A549 (cell line): Measurements from ENCODE around the gene SMTN. TPM values are rescaled to one million over a fixed set of nuclear protein-coding genes. Genes with fewer than 3 reads are reported as not detected.
A peak's percentile ranks its signal among the peaks of the same experiment; 100 is the strongest.

Source experiments
- ATAC-seq, 2 experiments: fragments of 200-7000 bp in 1 of 2; fragments of >200 bp in 1 of 2; cut with Nextera tagmentation in 1 of 2; cut with Tn5 transposase in 1 of 2; 3 replicates each; pipeline versions ENCODE4 v1.8.0 to v1.9.1; 2018 to 2020; ENCODE audit warnings: mild to moderate bottlenecking in 1 of 2, moderate library complexity in 1 of 2
- CTCF ChIA-PET: fragments of 300-600 bp; sonication (Branson Sonifier 250); formaldehyde crosslinking; extraction: SDS; loops from one replicate; lab custom pipeline; 2021; ENCODE audit warnings: antibody characterized with exemption, inconsistent platforms; lab: Yijun Ruan, JAX
- POLR2A ChIA-PET: fragments of 350-600 bp; formaldehyde crosslinking; extraction: SDS; loops from one replicate; lab custom pipeline; 2021; ENCODE audit warnings: antibody characterized with exemption, inconsistent platforms; lab: Yijun Ruan, JAX
- DNase-seq, 2 experiments: peaks; one replicate each; pipeline versions ENCODE4 v3.0.0 to v3.0.0-alpha.2; 2011 to 2016; ENCODE audit warnings: low read depth in 1 of 2, low spot score in 1 of 2
- FAIRE-seq: peaks from 2 replicates; lab custom pipeline; 2011; peaks lifted over from hg19 to GRCh38; lab: Jason Lieb, UNC
- H3K27ac ChIP-seq, 2 experiments: fragments of >200 bp; sonication (Bioruptor Twin); formaldehyde crosslinking; 3 replicates each; pipeline ENCODE4 v1.5.1; 2016 to 2017
- H3K4me1 ChIP-seq: fragments of >200 bp; sonication (Bioruptor Twin); formaldehyde crosslinking; 3 replicates; pipeline ENCODE4 v1.6.1; 2016
- H3K4me2 ChIP-seq: fragments of >200 bp; sonication (Bioruptor Twin); formaldehyde crosslinking; 3 replicates; pipeline ENCODE4 v1.6.1; 2016
- H3K4me3 ChIP-seq: fragments of >200 bp; sonication (Bioruptor Twin); formaldehyde crosslinking; 3 replicates; pipeline ENCODE4 v1.5.1; 2016
- H3K9me3 ChIP-seq: fragments of >200 bp; sonication (Bioruptor Twin); formaldehyde crosslinking; 3 replicates; pipeline ENCODE4 v1.6.1; 2016
- CBX2 ChIP-seq: fragments of 200-600 bp; sonication (generic); IDR thresholded peaks from 2 replicates; pipeline ENCODE4 v1.6.1; 2016; ENCODE audit warnings: low read depth, mild to moderate bottlenecking, borderline replicate concordance
- CBX8 ChIP-seq: fragments of 200-600 bp; sonication (generic); IDR thresholded peaks from 2 replicates; pipeline ENCODE4 v1.6.1; 2016
- CEBPB ChIP-seq, 2 experiments: fragments of >200 bp in 1 of 2; sonication (Bioruptor Twin) in 1 of 2; formaldehyde crosslinking in 1 of 2; IDR thresholded peaks; 2 replicates each; pipeline ENCODE4 v1.6.1; 2012 to 2016
- CHD4 ChIP-seq: fragments of 200-600 bp; sonication (generic); IDR thresholded peaks from 2 replicates; pipeline ENCODE4 v1.6.1; 2016; ENCODE audit warnings: antibody characterized with exemption, mild to moderate bottlenecking, borderline replicate concordance
- EHMT2 ChIP-seq: fragments of 200-600 bp; sonication (generic); IDR thresholded peaks from 2 replicates; pipeline ENCODE4 v1.6.1; 2016; ENCODE audit warnings: antibody characterized with exemption, low read depth, mild to moderate bottlenecking, moderate library complexity
- FOSB ChIP-seq: fragments of 250-450 bp; sonication (Bioruptor Pico); IDR thresholded peaks from 2 replicates; pipeline ENCODE4 v1.5.0; 2020; ENCODE audit warnings: mild to moderate bottlenecking, moderate library complexity
- GATA3 ChIP-seq: IDR thresholded peaks from 2 replicates; pipeline ENCODE4 v1.6.1; 2012; ENCODE audit warnings: borderline replicate concordance
- HEYL ChIP-seq: fragments of 250-450 bp; sonication (Bioruptor Pico); IDR thresholded peaks from 2 replicates; pipeline ENCODE4 v1.8.0; 2021; ENCODE audit warnings: mild to moderate bottlenecking, moderate library complexity
- JUN ChIP-seq, 2 experiments: fragments of >200 bp; sonication (Bioruptor Twin); formaldehyde crosslinking; IDR thresholded peaks; 2 replicates in 1 of 2; 3 replicates in 1 of 2; pipeline ENCODE4 v1.6.1; 2016 to 2017
- KDM5A ChIP-seq: fragments of 200-600 bp; sonication (generic); IDR thresholded peaks from 2 replicates; pipeline ENCODE4 v1.6.1; 2016; ENCODE audit warnings: antibody characterized with exemption, mild to moderate bottlenecking
- MAX ChIP-seq: IDR thresholded peaks from 2 replicates; pipeline ENCODE4 v1.6.1; 2012
- MAZ ChIP-seq: fragments of 150-350 bp; IDR thresholded peaks from 2 replicates; pipeline ENCODE4 v1.6.1; 2014; ENCODE audit warnings: antibody characterized with exemption, low read depth, low read length, borderline replicate concordance
- NFE2L2 ChIP-seq: fragments of 150-350 bp; conservative IDR thresholded peaks from 2 replicates; pipeline ENCODE4 v1.6.1; 2014; ENCODE audit warnings: low read length
- NPAS2 ChIP-seq: fragments of 250-450 bp; sonication (Bioruptor Pico); IDR thresholded peaks from 2 replicates; pipeline ENCODE4 v1.8.0; 2022; ENCODE audit warnings: mild to moderate bottlenecking, moderate library complexity, borderline replicate concordance
- POLR2AphosphoS2 ChIP-seq: conservative IDR thresholded peaks from 2 replicates; pipeline ENCODE4 v1.6.1; 2012; ENCODE audit warnings: low read length, improper control_type of control experiment, inconsistent platforms
- RAD21 ChIP-seq, 2 experiments: fragments of >200 bp in 1 of 2; sonication (Bioruptor Twin) in 1 of 2; formaldehyde crosslinking in 1 of 2; IDR thresholded peaks in 1 of 2; conservative IDR thresholded peaks in 1 of 2; 2 replicates in 1 of 2; 3 replicates in 1 of 2; pipeline ENCODE4 v1.6.1; 2012 to 2018; ENCODE audit warnings: inconsistent platforms in 1 of 2
- RCOR1 ChIP-seq: fragments of 150-350 bp; IDR thresholded peaks from 2 replicates; pipeline ENCODE4 v1.6.1; 2014; ENCODE audit warnings: antibody characterized with exemption, low read length, low read depth
- SMC3 ChIP-seq: fragments of >200 bp; sonication (Bioruptor Twin); formaldehyde crosslinking; IDR thresholded peaks from 3 replicates; pipeline ENCODE4 v1.6.1; 2018; ENCODE audit warnings: inconsistent platforms
- TFCP2L1 ChIP-seq: fragments of 250-450 bp; sonication (Bioruptor Pico); IDR thresholded peaks from 2 replicates; pipeline ENCODE4 v1.5.0; 2021; ENCODE audit warnings: mild to moderate bottlenecking
- ZFP36 ChIP-seq: fragments of 450-650 bp; IDR thresholded peaks from 2 replicates; pipeline ENCODE4 v1.6.1; 2014; ENCODE audit warnings: borderline replicate concordance; ENCODE audit not compliant: partially characterized antibody
- ZNF302 ChIP-seq: fragments of 250-450 bp; sonication (Bioruptor Pico); IDR thresholded peaks from 2 replicates; pipeline ENCODE4 v1.9.0; 2021; ENCODE audit warnings: inconsistent platforms, mild to moderate bottlenecking, moderate library complexity
- ZSCAN20 ChIP-seq: fragments of 250-450 bp; sonication (Bioruptor Pico); IDR thresholded peaks from 2 replicates; pipeline ENCODE4 v1.8.0; 2022; ENCODE audit warnings: mild to moderate bottlenecking, moderate library complexity
- WGBS: methylation state at CpG from one replicate; pipeline ENCODE4 v1.1.6; 2017; ENCODE audit errors: missing lambda C conversion rate; 5-methylcytosine and 5-hydroxymethylcytosine counted together
- polyA plus RNA-seq, 4 experiments: library from polyadenylated mRNA; depleted of rRNA in 3 of 4; stranded (reverse); fragments of >200 nt; fragmentation: RNase III in 1 of 4; extraction: RNeasy Plus Mini Kit Qiagen cat#74134 plus additional on column Dnase treatment in 1 of 4; gene quantifications; 2 replicates in 3 of 4; 3 replicates in 1 of 4; pipeline ENCODE4 v1.2.3, GENCODE V29; 2011 to 2017
- TF ChIP-seq, protein P1 (sequence below): fragments of >200 bp; sonication (Bioruptor Twin); formaldehyde crosslinking; IDR thresholded peaks from 3 replicates; pipeline ENCODE4 v1.6.1; 2016
- TF ChIP-seq, protein P2 (sequence below): fragments of >200 bp; sonication (Bioruptor Twin); formaldehyde crosslinking; IDR thresholded peaks from 3 replicates; pipeline ENCODE4 v1.5.1; 2016

Gene SMTN
- polyA plus RNA-seq, 2 of the 4 experiments (the other 2 are of a cell fraction): 12.7 to 33.1 TPM

DNA sequence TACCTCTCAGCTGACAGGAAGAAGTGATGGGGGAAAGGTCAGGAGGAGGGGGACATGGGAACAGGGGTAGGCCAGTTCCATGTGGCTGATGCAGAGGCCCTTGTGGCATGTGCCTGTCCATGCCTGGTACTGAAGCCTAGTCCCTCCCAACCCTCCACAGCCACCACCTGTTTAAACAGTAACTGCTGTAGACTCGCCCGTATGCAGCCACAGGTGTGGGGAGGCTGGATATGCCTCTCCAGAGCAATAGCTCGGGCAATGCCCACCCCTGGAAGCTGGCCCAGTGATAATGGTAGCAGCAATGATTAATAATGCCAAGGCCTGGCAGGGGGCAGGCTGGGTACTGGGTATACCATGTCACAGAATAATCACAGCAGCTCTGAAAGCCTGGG is 2.3 kb downstream of the SMTN start (continued):
- no peak for TF ChIP-seq TFCP2L1 (CRISPR knock-in tag)

GRCh38 chr22:31083923-31084810 is 3.0 kb downstream of the SMTN start:
- peak overlapping the region; percentile 99 for H3K4me2 ChIP-seq
- WGBS: 64% methylated on average over 15 of the region's 18 CpGs
- ChIA-PET POLR2A (interaction anchor here (0.5 to 4.3 kb wide), 6 partner anchors 29 to 153 kb away, joined by 3 to 58 read pairs (median 4); partner anchors contain the start of genes MORC2 and TUG1), CTCF (interaction anchor here (0.7 to 6.6 kb wide), 37 partner anchors 10 to 329 kb away, joined by 3 to 50 read pairs (median 5); partner anchors contain the start of genes MORC2, SELENOM and TUG1)
- peaks cover 31% of the 10 kb centered on the region for H3K4me1 ChIP-seq
- no peaks in the 10 kb centered on the region for H3K9me3 ChIP-seq
- H3K4me3 ChIP-seq: peak overlapping the region; percentile 58
- no peak for DNase-seq
- H3K27ac ChIP-seq: peak overlapping the region; percentile 85 to 94
- TF ChIP-seq TFCP2L1 (CRISPR knock-in tag): no peak
- TF ChIP-seq KDM5A: no peak
- no peak for TF ChIP-seq FOSB (CRISPR knock-in tag)
- no peak for TF ChIP-seq RAD21 (conservative IDR thresholded peaks at IDR 0.05 in 1 of 2, IDR thresholded peaks at IDR 0.05 in 1 of 2)
- no peak for TF ChIP-seq CBX8
- no peak for TF ChIP-seq CEBPB (IDR thresholded peaks at IDR 0.05)
- no peak for TF ChIP-seq NPAS2 (CRISPR knock-in tag)
- TF ChIP-seq, protein P1, sequence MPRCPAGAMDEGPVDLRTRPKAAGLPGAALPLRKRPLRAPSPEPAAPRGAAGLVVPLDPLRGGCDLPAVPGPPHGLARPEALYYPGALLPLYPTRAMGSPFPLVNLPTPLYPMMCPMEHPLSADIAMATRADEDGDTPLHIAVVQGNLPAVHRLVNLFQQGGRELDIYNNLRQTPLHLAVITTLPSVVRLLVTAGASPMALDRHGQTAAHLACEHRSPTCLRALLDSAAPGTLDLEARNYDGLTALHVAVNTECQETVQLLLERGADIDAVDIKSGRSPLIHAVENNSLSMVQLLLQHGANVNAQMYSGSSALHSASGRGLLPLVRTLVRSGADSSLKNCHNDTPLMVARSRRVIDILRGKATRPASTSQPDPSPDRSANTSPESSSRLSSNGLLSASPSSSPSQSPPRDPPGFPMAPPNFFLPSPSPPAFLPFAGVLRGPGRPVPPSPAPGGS: no peak
- TF ChIP-seq RCOR1: no peak
- no peak for TF ChIP-seq SMC3
- TF ChIP-seq JUN (IDR thresholded peaks at IDR 0.05): no peak
- TF ChIP-seq NFE2L2: no peak
- TF ChIP-seq ZFP36: no peak
- no peak for TF ChIP-seq CHD4
- TF ChIP-seq CBX2: no peak
- TF ChIP-seq MAZ: no peak
- TF ChIP-seq POLR2AphosphoS2: no peak
- TF ChIP-seq GATA3: no peak
- no peak for TF ChIP-seq EHMT2
- ATAC-seq: no peak
- no peak for FAIRE-seq

GRCh38 chr22:31084811-31085492 is 3.8 kb downstream of the SMTN start:
- ChIA-PET POLR2A (interaction anchor here (0.8 to 1.6 kb wide), 5 partner anchors 30 to 139 kb away, joined by 3 to 5 read pairs (median 3); partner anchors contain the start of gene TUG1), CTCF (interaction anchor here (0.7 to 6.6 kb wide), 34 partner anchors 10 to 329 kb away, joined by 3 to 50 read pairs (median 4); partner anchors contain the start of genes MORC2, SELENOM and TUG1)
- no peaks in the 10 kb centered on the region for H3K9me3 ChIP-seq
- H3K4me1 ChIP-seq: peaks cover 31% of the 10 kb centered on the region
- 61% methylated on average over 14 of the region's 69 CpGs for WGBS
- H3K27ac ChIP-seq: peak overlapping the region; percentile 85 to 94
- TF ChIP-seq SMC3 (peak; percentile 72), ZNF302 (no peak), ZSCAN20 (no peak), MAX (peak; percentile 19; the same call in 1 of the 2 replicates), RAD21 (conservative IDR thresholded peaks at IDR 0.05 in 1 of 2, IDR thresholded peaks at IDR 0.05 in 1 of 2) (peak; percentile 60 to 77), NFE2L2 (no peak), HEYL (no peak)
- TF ChIP-seq, protein P1: no peak
- TF ChIP-seq, protein P2, sequence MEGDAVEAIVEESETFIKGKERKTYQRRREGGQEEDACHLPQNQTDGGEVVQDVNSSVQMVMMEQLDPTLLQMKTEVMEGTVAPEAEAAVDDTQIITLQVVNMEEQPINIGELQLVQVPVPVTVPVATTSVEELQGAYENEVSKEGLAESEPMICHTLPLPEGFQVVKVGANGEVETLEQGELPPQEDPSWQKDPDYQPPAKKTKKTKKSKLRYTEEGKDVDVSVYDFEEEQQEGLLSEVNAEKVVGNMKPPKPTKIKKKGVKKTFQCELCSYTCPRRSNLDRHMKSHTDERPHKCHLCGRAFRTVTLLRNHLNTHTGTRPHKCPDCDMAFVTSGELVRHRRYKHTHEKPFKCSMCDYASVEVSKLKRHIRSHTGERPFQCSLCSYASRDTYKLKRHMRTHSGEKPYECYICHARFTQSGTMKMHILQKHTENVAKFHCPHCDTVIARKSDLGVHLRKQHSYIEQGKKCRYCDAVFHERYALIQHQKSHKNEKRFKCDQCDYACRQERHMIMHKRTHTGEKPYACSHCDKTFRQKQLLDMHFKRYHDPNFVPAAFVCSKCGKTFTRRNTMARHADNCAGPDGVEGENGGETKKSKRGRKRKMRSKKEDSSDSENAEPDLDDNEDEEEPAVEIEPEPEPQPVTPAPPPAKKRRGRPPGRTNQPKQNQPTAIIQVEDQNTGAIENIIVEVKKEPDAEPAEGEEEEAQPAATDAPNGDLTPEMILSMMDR: peak; percentile 55
- H3K4me2 ChIP-seq: peak overlapping the region; percentile 99
- DNase-seq (peak in 1 of 2 experiments; percentile 39), FAIRE-seq (no peak), ATAC-seq (peak; percentile 40 to 53; a peak in 5 of 6 replicates)
- H3K4me3 ChIP-seq: peak overlapping the region; percentile 58
